GM10266 (cell line): Measurements from ENCODE around the gene NUDT15.
A peak's percentile ranks its signal among the peaks of the same experiment; 100 is the strongest.

Experiments
- DNase-seq: peaks from one replicate; pipeline ENCODE4 v3.0.0; 2012; ENCODE audit errors: extremely low spot score
- TF ChIP-seq, protein P1 (sequence below): IDR thresholded peaks from 2 replicates; pipeline ENCODE4 v1.5.1; 2012; ENCODE audit warnings: mild to moderate bottlenecking, low read depth; ENCODE audit not compliant: control insufficient read depth, insufficient read depth; ENCODE audit errors: missing control alignments

NUDT15 gene

DNA sequence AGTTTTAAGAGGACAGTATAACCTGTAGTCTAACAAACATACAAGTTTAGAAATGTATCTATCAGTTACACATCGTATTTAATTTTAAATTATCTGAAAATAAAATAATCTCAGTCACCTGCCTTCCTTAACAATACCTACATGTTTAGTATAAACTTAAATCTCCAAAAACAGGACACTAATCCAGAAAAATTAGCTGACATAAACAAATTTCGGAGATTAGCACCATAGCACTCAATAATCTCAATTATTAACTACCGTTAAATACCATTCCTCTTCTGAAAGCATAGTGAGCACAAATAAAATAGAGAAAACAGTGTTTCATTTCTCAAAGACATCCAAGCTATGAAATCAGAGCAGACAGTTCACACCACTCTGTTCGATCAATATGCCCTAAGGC, 44.2 kb downstream of the NUDT15 start:
- TF ChIP-seq, protein P1, sequence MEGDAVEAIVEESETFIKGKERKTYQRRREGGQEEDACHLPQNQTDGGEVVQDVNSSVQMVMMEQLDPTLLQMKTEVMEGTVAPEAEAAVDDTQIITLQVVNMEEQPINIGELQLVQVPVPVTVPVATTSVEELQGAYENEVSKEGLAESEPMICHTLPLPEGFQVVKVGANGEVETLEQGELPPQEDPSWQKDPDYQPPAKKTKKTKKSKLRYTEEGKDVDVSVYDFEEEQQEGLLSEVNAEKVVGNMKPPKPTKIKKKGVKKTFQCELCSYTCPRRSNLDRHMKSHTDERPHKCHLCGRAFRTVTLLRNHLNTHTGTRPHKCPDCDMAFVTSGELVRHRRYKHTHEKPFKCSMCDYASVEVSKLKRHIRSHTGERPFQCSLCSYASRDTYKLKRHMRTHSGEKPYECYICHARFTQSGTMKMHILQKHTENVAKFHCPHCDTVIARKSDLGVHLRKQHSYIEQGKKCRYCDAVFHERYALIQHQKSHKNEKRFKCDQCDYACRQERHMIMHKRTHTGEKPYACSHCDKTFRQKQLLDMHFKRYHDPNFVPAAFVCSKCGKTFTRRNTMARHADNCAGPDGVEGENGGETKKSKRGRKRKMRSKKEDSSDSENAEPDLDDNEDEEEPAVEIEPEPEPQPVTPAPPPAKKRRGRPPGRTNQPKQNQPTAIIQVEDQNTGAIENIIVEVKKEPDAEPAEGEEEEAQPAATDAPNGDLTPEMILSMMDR: no peak
- no peak for DNase-seq

DNA sequence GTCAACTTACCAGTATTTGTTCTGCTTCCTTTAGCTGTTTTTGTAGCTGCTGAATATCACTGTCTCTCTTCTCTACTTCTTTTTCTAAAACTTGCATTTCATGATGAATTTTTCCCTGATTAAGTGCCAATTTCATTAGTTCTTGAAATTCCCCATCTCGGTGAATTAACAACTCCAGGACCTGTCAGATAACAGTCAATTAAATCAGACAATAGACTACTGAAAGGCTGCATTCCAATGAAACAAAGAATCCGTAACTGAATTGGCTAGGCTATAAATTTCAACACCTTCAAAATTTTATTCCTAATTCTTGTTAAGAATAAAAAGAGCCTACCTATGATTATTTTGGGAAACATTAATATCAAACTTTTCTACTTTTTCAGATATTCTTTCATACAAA, 48.7 kb downstream of the NUDT15 start:
- TF ChIP-seq, protein P1: no peak
- DNase-seq: no peak

DNA sequence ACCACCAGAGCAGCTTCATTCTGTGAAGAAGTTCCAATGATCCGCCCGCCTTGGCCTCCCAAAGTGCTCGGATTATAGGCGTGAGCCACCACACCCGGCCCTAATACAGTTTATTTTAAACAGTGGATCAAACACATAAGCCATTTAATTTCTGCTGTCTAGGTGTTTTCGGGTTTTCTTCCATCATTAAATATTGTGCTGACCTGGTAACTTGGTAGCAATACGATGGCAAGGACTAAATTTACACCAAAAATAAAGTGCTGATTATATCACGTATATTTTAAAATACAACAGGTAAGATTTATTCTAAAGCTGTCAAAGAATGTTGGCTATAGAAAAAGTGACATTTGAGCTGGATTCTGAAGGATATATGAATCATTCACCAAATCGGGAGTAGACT, 56.1 kb downstream of the NUDT15 start:
- TF ChIP-seq, protein P1: no peak
- DNase-seq: no peak

DNA sequence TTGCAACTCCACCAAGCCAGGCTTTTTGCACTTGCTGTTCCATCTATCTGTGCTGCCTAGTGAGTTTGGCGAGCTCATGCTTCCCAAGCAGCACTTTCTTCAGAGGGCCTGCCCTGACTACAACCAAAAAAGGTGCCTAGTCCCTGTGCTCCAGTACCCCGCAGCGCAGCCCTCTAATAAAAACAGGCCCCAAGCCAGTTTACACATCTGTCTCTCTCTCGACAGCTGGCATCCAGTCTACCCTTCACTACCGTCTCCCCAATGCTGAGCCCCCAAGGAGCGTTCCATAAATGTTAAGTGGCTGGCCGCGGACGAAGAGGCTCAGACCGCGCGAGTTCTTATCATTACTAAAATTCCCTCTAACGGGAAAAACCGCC, 56.9 kb downstream of the NUDT15 start:
- peak; percentile 7 for DNase-seq
- TF ChIP-seq, protein P1: no peak

DNA sequence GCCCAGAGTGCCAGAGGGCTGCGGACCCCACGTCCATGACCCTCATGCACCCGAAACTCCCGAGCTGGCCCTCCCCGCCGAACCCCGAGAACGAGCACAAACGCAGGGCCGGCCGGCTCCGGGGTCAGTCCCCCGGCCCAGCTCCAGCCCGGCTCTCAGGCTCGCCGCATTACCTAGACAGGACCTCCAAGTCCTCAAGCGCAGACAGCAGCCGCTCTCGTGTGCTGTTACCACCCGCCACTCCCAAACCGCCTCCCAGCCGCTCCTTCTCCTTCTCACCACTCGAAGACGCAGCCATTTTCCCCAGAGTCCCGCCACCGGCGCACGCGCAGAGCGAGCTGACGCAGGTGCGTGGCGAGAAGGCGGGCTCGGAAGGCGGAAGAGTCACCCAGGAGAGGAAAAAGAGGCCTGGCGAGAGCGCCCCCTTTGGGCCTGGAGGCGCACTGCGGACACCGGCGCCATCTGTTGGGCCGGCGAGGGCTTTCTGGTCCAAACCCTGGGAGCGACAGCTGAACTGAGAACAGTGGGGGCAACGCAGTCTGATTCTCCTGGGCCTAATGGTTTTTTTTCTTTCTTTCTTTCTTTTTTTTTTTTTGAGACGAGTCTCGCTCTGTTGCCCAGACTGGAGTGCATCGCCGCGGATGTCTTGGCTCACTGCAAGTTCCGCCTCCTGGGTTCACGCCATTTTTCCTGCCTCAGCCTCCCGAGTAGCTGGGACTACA, 57.4 kb downstream of the NUDT15 start, which contains the start of gene MED4:
Gene MED4 (minus strand): TSS at position 324 of the 722 bp plus-strand sequence. CDS start 26 bp downstream, at position 298.
- TF ChIP-seq, protein P1: peak; percentile 100

DNA sequence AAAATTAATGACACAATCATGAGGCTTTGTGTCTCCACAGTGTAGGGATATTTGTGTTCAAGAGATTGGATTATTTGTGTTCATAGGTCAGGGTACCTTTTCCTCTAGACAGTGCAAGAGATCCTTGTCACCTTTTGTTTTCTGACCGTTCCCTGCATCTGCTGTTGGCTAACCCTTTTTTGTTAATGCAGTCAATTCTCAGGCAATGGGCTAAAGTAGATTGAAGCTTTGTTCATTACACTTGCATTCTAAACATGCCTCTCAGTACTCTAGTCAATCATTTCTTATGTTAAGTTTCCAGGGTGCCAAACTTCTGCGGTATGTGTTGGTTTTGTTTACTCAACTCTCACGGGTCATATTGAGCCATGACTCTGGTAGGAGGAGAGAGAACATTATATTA, 59.1 kb downstream of the NUDT15 start:
- DNase-seq: no peak
- TF ChIP-seq, protein P1: no peak

More for the DNA sequence above, 57.4 kb downstream of the NUDT15 start, which contains the start of gene MED4:
- DNase-seq: peak; percentile 93
